AML-193 (cell line): ENCODE measurements around the gene RAD51B.
"Not testable (repeated sequence)": the region's sequence is repeated elsewhere in the genome, so short reads cannot be mapped to it uniquely, and the experiment has no call there.

Experiments
- DNase-seq, 2 experiments: peaks; one replicate each; lab custom pipeline; 2025; lab: John Stamatoyannopoulos, UW

RAD51B gene

GRCh38 chr14:68300608-68301007 lies 481.0 kb downstream of the RAD51B start:
- no peak for DNase-seq

- DNase-seq = no peak
Measured at GRCh38 chr14:68301219-68301618, 481.6 kb downstream of the RAD51B start.

- DNase-seq = not testable (repeated sequence)
Measured at GRCh38 chr14:68302938-68303337, 483.4 kb downstream of the RAD51B start.

- no peak for DNase-seq
Measured at GRCh38 chr14:68305738-68306137, 486.2 kb downstream of the RAD51B start.

- no peak for DNase-seq
Measured at GRCh38 chr14:68306265-68306933, 486.8 kb downstream of the RAD51B start.

- DNase-seq = no peak
Measured at GRCh38 chr14:68306934-68307789, 487.6 kb downstream of the RAD51B start.

- no peak for DNase-seq
Measured at GRCh38 chr14:68307790-68308168, 488.2 kb downstream of the RAD51B start.

GRCh38 chr14:68308726-68309520 lies 489.3 kb downstream of the RAD51B start:
- no peak for DNase-seq

GRCh38 chr14:68309616-68310015 lies 490.0 kb downstream of the RAD51B start:
- no peak for DNase-seq

- no peak for DNase-seq
Measured at GRCh38 chr14:68312300-68312699, 492.7 kb downstream of the RAD51B start.

GRCh38 chr14:68312884-68313610 lies 493.5 kb downstream of the RAD51B start:
- DNase-seq = no peak

- no peak for DNase-seq
Measured at GRCh38 chr14:68314642-68315041, 495.1 kb downstream of the RAD51B start.

- no peak for DNase-seq
Measured at GRCh38 chr14:68315081-68315480, 495.5 kb downstream of the RAD51B start.

- no peak for DNase-seq
Measured at GRCh38 chr14:68316078-68316868, 496.7 kb downstream of the RAD51B start.

- no peak for DNase-seq
Measured at GRCh38 chr14:68317239-68317638, 497.7 kb downstream of the RAD51B start.

- no peak for DNase-seq
Measured at GRCh38 chr14:68318828-68319227, 499.2 kb downstream of the RAD51B start.

- DNase-seq = no peak
Measured at GRCh38 chr14:68320495-68320894, 500.9 kb downstream of the RAD51B start.

GRCh38 chr14:68322940-68323620 lies 503.5 kb downstream of the RAD51B start:
- no peak for DNase-seq

GRCh38 chr14:68325267-68325807 lies 505.8 kb downstream of the RAD51B start:
- no peak for DNase-seq

- no peak for DNase-seq
Measured at GRCh38 chr14:68327231-68327630, 507.7 kb downstream of the RAD51B start.
